SU-DHL-6 (cell line): ENCODE results near the gene BET1L.

Source experiments
- EZH2phosphoT487 ChIP-seq: fragments of 200-600 bp; sonication (generic), shearing (Covaris generic); conservative IDR thresholded peaks from 2 replicates; pipeline ENCODE4 v1.6.1; 2018; ENCODE audit warnings: mild to moderate bottlenecking, antibody characterized with exemption, low read length, moderate library complexity, mixed read lengths
- TF ChIP-seq, protein P1 (sequence below): fragments of 200-600 bp; sonication (generic); IDR thresholded peaks from one replicate; pipeline ENCODE4 v1.5.1; 2017; ENCODE audit warnings: antibody characterized with exemption, mild to moderate bottlenecking, low read length, moderate library complexity; ENCODE audit not compliant: insufficient read depth, poor library complexity, severe bottlenecking

DNA sequence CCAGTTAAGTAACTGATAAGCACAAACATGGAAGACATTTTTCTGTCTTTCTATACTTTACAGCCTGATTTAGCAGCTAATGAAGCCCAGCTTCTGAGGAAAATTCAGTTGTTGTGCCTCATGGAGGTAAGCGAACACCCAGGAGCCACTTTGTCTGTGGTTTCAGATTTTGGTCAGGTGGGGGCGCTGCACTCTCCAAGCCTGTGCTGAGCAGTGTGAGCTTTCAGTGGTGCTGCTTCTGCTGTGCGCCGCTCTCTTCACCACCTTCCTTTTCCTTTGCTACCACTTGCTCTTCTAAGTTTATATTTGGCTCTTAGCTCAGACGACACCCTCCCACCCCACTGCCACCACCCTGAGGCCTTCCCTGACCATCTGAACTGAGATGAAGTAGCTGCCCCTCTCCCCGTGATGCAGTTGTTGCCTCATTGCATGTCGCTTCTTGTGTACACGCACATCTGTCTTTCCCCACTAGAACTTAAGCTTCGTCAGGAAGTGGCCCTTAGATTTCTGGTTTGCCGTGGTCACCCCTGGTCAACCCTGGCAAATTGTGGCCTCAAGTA lies 43.6 kb upstream of the BET1L start:
- TF ChIP-seq, protein P1, sequence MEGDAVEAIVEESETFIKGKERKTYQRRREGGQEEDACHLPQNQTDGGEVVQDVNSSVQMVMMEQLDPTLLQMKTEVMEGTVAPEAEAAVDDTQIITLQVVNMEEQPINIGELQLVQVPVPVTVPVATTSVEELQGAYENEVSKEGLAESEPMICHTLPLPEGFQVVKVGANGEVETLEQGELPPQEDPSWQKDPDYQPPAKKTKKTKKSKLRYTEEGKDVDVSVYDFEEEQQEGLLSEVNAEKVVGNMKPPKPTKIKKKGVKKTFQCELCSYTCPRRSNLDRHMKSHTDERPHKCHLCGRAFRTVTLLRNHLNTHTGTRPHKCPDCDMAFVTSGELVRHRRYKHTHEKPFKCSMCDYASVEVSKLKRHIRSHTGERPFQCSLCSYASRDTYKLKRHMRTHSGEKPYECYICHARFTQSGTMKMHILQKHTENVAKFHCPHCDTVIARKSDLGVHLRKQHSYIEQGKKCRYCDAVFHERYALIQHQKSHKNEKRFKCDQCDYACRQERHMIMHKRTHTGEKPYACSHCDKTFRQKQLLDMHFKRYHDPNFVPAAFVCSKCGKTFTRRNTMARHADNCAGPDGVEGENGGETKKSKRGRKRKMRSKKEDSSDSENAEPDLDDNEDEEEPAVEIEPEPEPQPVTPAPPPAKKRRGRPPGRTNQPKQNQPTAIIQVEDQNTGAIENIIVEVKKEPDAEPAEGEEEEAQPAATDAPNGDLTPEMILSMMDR = peak; percentile 71
- TF ChIP-seq EZH2phosphoT487 = no peak
